Fibroblast of villous mesenchyme (primary cell): Measurements from ENCODE around the gene MIER2. TPM values are rescaled to one million over a fixed set of nuclear protein-coding genes. Genes with fewer than 3 reads are reported as not detected.

Source experiments
- DNase-seq: peaks from one replicate; pipeline ENCODE4 v3.0.0-alpha.2; 2010; ENCODE audit warnings: low read depth
- H3K4me3 ChIP-seq: 2 replicates; pipeline ENCODE4 v1.5.1; 2011; ENCODE audit warnings: low read depth, mild to moderate bottlenecking, low read length
- CTCF ChIP-seq: IDR thresholded peaks from 2 replicates; pipeline ENCODE4 v1.5.1; 2012; ENCODE audit warnings: low read depth, mild to moderate bottlenecking, low read length; ENCODE audit not compliant: insufficient read depth
- total RNA-seq: library from RNA; depleted of rRNA; stranded (reverse); fragments of >200 nt; gene quantifications from 2 replicates; pipeline ENCODE4 v1.2.3, GENCODE V29; 2012

The MIER2 gene
- total RNA-seq, 1 donor = 19.9 TPM

DNA sequence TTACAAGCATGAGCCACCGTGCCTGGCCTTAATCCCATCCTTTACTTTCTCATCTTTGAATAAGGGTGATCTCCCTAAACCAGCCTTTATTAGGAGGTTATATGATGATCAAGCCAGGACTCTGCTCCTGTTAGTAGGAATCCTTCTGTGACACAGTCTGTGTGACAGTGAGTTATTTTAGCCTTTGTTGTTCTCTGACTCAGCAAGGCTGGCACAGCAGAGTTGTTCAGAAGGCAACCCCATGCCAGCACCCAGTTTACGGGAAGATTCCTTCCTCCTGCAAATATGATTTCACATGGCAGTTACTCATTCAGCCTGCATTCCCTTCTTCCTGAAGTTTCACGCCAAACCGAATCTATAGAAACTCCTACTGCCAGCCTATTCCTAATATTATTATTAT, 10.5 kb upstream of the MIER2 start:
- H3K4me3 ChIP-seq = no peak overlapping the region
- TF ChIP-seq CTCF = no peak
- no peak for DNase-seq

- no peak for DNase-seq
- H3K4me3 ChIP-seq = no peak overlapping the region
- TF ChIP-seq CTCF = no peak
Observed at GRCh38 chr19:351976-352625, 7.5 kb upstream of the MIER2 start.

GRCh38 chr19:347946-348861, 3.6 kb upstream of the MIER2 start:
- no peak for DNase-seq
- TF ChIP-seq CTCF = peak; percentile 14

GRCh38 chr19:345320-345879, 804 bp upstream of the MIER2 start:
- peak overlapping the region; percentile 55 for H3K4me3 ChIP-seq
- peak; percentile 20 for DNase-seq
- TF ChIP-seq CTCF = no peak

More at GRCh38 chr19:347946-348861, 3.6 kb upstream of the MIER2 start:
- H3K4me3 ChIP-seq = no peak overlapping the region

- DNase-seq = peak; percentile 28
- H3K4me3 ChIP-seq = peak overlapping the region; percentile 75
- TF ChIP-seq CTCF = no peak
Observed at GRCh38 chr19:343941-344624, 513 bp downstream of the MIER2 start.

DNA sequence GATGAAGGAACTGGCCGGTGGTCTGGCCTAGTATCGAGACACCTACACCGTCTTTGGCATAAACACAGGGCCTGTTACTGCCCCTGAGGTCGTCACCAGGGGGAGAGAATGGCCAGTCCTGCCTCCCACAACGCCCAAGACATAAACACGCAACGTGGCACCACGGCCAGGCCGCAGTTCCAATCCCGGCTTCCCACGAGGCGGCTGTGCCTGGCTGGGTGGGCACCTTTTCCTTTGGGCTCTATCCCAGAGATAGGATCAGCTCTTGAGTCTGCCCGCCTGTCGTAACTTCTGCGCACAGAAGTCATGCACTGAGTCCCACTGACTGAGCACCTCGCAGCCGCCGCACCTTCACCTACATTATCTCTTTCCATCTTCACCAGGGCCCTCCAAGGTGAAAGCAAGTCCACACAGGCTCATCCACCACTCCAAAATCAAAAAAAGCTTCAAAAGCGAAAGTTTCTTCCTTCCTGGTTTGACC, 1.1 kb downstream of the MIER2 start:
- peak; percentile 55 for DNase-seq
- TF ChIP-seq CTCF = no peak
- peak overlapping the region; percentile 75 for H3K4me3 ChIP-seq
